ENCODE data around the gene ACBD6.

GRCh38 chr1:180247580-180247979 is 254.8 kb downstream of the ACBD6 start:
- TF ChIP-seq CTCF (conservative IDR thresholded peaks at IDR 0.05; ENCODE audit: low read depth, low read length) = no peak
- TF ChIP-seq EZH2 (IDR thresholded peaks at IDR 0.05; ENCODE audit: borderline replicate concordance, low read depth, low read length, poor library complexity, severe bottlenecking) = no peak
